Endometrium (tissue), 2 donors: Measurements from ENCODE around the gene COX8C.
"Not testable (repeated sequence)": the region's sequence is repeated elsewhere in the genome, so short reads cannot be mapped to it uniquely, and the experiment has no call there.

Experiments used
- FAIRE-seq: peaks from 2 replicates; lab custom pipeline; 2012; peaks lifted over from hg19 to GRCh38; lab: Jason Lieb, UNC
- donor health status: control.
- donor health status: control.

Gene COX8C

GRCh38 chr14:93322929-93323599 lies 23.9 kb upstream of the COX8C start:
- FAIRE-seq: no peak

GRCh38 chr14:93323600-93324174 lies 23.3 kb upstream of the COX8C start:
- no peak for FAIRE-seq

- no peak for FAIRE-seq
These were observed 20.8 kb upstream of the COX8C start for GRCh38 chr14:93326196-93326595.

- no peak for FAIRE-seq
These were observed 18.4 kb upstream of the COX8C start for GRCh38 chr14:93328546-93328945.

- FAIRE-seq: no peak
These were observed 16.9 kb upstream of the COX8C start for GRCh38 chr14:93329965-93330608.

GRCh38 chr14:93330609-93331000 lies 16.4 kb upstream of the COX8C start:
- no peak for FAIRE-seq

- no peak for FAIRE-seq
These were observed 15.8 kb upstream of the COX8C start for GRCh38 chr14:93331002-93331727.

- no peak for FAIRE-seq
These were observed 15.1 kb upstream of the COX8C start for GRCh38 chr14:93331728-93332396.

- FAIRE-seq: no peak
These were observed 14.6 kb upstream of the COX8C start for GRCh38 chr14:93332397-93332852.

- FAIRE-seq: no peak
These were observed 13.9 kb upstream of the COX8C start, which contains the start of gene BTBD7 for GRCh38 chr14:93332853-93333630. Gene BTBD7, minus strand, starts transcription at chr14:93333036. Its CDS starts 36,985 bp downstream, at chr14:93296051.

- FAIRE-seq: no peak
These were observed 13.3 kb upstream of the COX8C start for GRCh38 chr14:93333631-93334103.

- FAIRE-seq: no peak
These were observed 9.7 kb upstream of the COX8C start for GRCh38 chr14:93337143-93337753.

GRCh38 chr14:93337884-93338283 lies 9.1 kb upstream of the COX8C start:
- FAIRE-seq: no peak

- FAIRE-seq: no peak
These were observed 3.7 kb upstream of the COX8C start for GRCh38 chr14:93343266-93343665.

GRCh38 chr14:93343797-93344196 lies 3.2 kb upstream of the COX8C start:
- FAIRE-seq: no peak

- no peak for FAIRE-seq
These were observed 868 bp downstream of the COX8C start for GRCh38 chr14:93347850-93348249.

GRCh38 chr14:93348292-93348691 lies 1.3 kb downstream of the COX8C start:
- no peak for FAIRE-seq

GRCh38 chr14:93354873-93355272 lies 7.9 kb downstream of the COX8C start:
- FAIRE-seq: not testable (repeated sequence)

GRCh38 chr14:93368996-93369712 lies 22.2 kb downstream of the COX8C start:
- no peak for FAIRE-seq

- no peak for FAIRE-seq
These were observed 22.8 kb downstream of the COX8C start for GRCh38 chr14:93369713-93370266.
